HG02852 (cell line): ENCODE data around the gene UQCR10.

ENCODE experiments used
- ATAC-seq: cut with Tn5 transposase; IDR thresholded peaks from one replicate; pipeline ENCODE4 v1.9.1; 2021; ENCODE audit warnings: mild to moderate bottlenecking, moderate library complexity; ENCODE audit not compliant: unreplicated experiment

Gene UQCR10

GRCh38 chr22:29758959-29759358 lies 8.2 kb upstream of the UQCR10 start:
- ATAC-seq = no peak

GRCh38 chr22:29762263-29762662 lies 4.9 kb upstream of the UQCR10 start:
- ATAC-seq = no peak

- peak; percentile 8 for ATAC-seq
Observed at GRCh38 chr22:29765905-29766631, 1.1 kb upstream of the UQCR10 start.

- peak; percentile 83 for ATAC-seq
Observed at GRCh38 chr22:29766632-29767170, 468 bp upstream of the UQCR10 start, which contains the start of gene ZMAT5. ZMAT5 (minus strand) TSS chr22:29767007; CDS start chr22:29748544, 18,463 bp downstream.

- ATAC-seq = no peak
Observed at GRCh38 chr22:29768052-29768693, 1.0 kb downstream of the UQCR10 start.

GRCh38 chr22:29769723-29770321 lies 2.7 kb downstream of the UQCR10 start:
- ATAC-seq = no peak

- no peak for ATAC-seq
Observed at GRCh38 chr22:29772170-29772641, 5.0 kb downstream of the UQCR10 start.

- ATAC-seq = no peak
Observed at GRCh38 chr22:29773233-29773632, 6.1 kb downstream of the UQCR10 start.

- ATAC-seq = no peak
Observed at GRCh38 chr22:29780220-29780619, 13.1 kb downstream of the UQCR10 start.

GRCh38 chr22:29780748-29781676 lies 13.8 kb downstream of the UQCR10 start:
- ATAC-seq = no peak

- ATAC-seq = no peak
Observed at GRCh38 chr22:29782061-29782845, 15.1 kb downstream of the UQCR10 start.

- ATAC-seq = no peak
Observed at GRCh38 chr22:29784451-29785361, 17.5 kb downstream of the UQCR10 start.

- ATAC-seq = no peak
Observed at GRCh38 chr22:29786031-29786430, 18.9 kb downstream of the UQCR10 start.

GRCh38 chr22:29787371-29787980 lies 20.3 kb downstream of the UQCR10 start:
- ATAC-seq = no peak

GRCh38 chr22:29788339-29789279 lies 21.4 kb downstream of the UQCR10 start:
- ATAC-seq = no peak

- no peak for ATAC-seq
Observed at GRCh38 chr22:29790061-29790460, 22.9 kb downstream of the UQCR10 start.

- no peak for ATAC-seq
Observed at GRCh38 chr22:29793396-29793795, 26.2 kb downstream of the UQCR10 start.
